Measurements from ENCODE around the gene YLPM1. TPM values are rescaled to one million over a fixed set of nuclear protein-coding genes. Genes with fewer than 3 reads are reported as not detected.

Gene YLPM1
- polyA plus RNA-seq, 3 donors: 2.9 to 19.2 (median 6.2) TPM

- Histone ChIP-seq H3K79me2 (ENCODE audit: insufficient read depth, low read length) (no peaks in the 10 kb centered on the region), H3K4me3 (replicated peaks in 1 of 3; ENCODE audit: low read depth in 2 of 3, low read length in 3 of 3) (no peak overlapping the region), H3K4me1 (ENCODE audit: control insufficient read depth in 1 of 2, insufficient read depth in 2 of 2, low read length in 2 of 2) (no peaks in the 10 kb centered on the region), H3K4me2 (replicated peaks; ENCODE audit: extremely low read depth, low read length, poor library complexity, severe bottlenecking) (no peak overlapping the region), H3K36me3 (replicated peaks in 1 of 2; ENCODE audit: control insufficient read depth in 1 of 2, insufficient read depth in 2 of 2, low read length in 2 of 2) (no peaks in the 10 kb centered on the region), H3K27me3 (ENCODE audit: control insufficient read depth in 2 of 2, insufficient read depth in 2 of 2, low read length in 2 of 2) (no peaks in the 10 kb centered on the region), H3K9me3 (replicated peaks in 1 of 2; ENCODE audit: control insufficient read depth in 1 of 2, insufficient read depth in 1 of 2, low read length in 2 of 2) (peaks cover 0 to 14% of the 10 kb centered on the region in 2 donors), H2AFZ (ENCODE audit: insufficient read depth, low read depth, low read length, poor library complexity, severe bottlenecking) (no peak overlapping the region), H3K27ac (ENCODE audit: low read depth in 1 of 2, low read length in 2 of 2) (no peak overlapping the region), H4K20me1 (ENCODE audit: insufficient read depth, low read length) (no peaks in the 10 kb centered on the region), H3K9ac (ENCODE audit: insufficient read depth, low read length, poor library complexity, severe bottlenecking) (no peak overlapping the region)
- Mint-ChIP-seq H3K4me1 (no peaks in the 10 kb centered on the region), H3K27ac (no peak overlapping the region), H3K27me3 (ENCODE audit: low read depth in 3 of 3) (peaks cover 0 to 3% (median 0%) of the 10 kb centered on the region in 3 donors), H3K9me3 (peaks cover 11 to 20% (median 16%) of the 10 kb centered on the region in 7 donors), H3K36me3 (peaks cover 0 to 3% of the 10 kb centered on the region in 2 donors), H3K4me3 (no peak overlapping the region)
- intact Hi-C loops (cut with micrococcal nuclease): no loop called here
- DNase-seq: no peak
- WGBS (ENCODE audit: insufficient coverage): 78% methylated on average over 1 of the region's 2 CpGs
- TF ChIP-seq, protein P1, sequence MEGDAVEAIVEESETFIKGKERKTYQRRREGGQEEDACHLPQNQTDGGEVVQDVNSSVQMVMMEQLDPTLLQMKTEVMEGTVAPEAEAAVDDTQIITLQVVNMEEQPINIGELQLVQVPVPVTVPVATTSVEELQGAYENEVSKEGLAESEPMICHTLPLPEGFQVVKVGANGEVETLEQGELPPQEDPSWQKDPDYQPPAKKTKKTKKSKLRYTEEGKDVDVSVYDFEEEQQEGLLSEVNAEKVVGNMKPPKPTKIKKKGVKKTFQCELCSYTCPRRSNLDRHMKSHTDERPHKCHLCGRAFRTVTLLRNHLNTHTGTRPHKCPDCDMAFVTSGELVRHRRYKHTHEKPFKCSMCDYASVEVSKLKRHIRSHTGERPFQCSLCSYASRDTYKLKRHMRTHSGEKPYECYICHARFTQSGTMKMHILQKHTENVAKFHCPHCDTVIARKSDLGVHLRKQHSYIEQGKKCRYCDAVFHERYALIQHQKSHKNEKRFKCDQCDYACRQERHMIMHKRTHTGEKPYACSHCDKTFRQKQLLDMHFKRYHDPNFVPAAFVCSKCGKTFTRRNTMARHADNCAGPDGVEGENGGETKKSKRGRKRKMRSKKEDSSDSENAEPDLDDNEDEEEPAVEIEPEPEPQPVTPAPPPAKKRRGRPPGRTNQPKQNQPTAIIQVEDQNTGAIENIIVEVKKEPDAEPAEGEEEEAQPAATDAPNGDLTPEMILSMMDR (IDR thresholded peaks at IDR 0.05): no peak
Measured at GRCh38 chr14:74754157-74754556, 9.0 kb upstream of the YLPM1 start.

DNA sequence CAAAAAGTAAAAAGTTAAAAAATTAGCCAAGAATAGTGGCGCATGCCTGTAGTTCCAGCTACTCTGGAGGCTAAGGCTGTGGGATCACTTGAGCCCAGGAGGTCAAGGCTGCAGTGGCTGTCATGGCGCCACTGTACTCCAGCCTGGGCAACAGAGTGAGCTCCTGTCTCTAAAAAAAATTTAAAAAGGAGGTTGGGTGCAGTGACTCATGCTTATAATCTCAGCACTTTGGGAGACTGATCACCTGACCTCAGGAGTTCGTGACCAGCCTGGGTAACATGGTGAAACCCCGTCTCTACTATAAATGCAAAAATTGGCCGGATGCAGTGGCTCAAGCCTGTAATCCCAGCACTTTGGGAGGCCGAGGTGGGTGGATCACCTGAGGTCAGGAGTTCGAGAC is 8.2 kb upstream of the YLPM1 start:
- Histone ChIP-seq H3K27ac (ENCODE audit: low read depth in 1 of 2, low read length in 2 of 2) (no peak overlapping the region), H3K4me3 (replicated peaks in 1 of 3; ENCODE audit: low read depth in 2 of 3, low read length in 3 of 3) (no peak overlapping the region), H2AFZ (ENCODE audit: insufficient read depth, low read depth, low read length, poor library complexity, severe bottlenecking) (no peak overlapping the region), H4K20me1 (ENCODE audit: insufficient read depth, low read length) (no peaks in the 10 kb centered on the region), H3K9ac (ENCODE audit: insufficient read depth, low read length, poor library complexity, severe bottlenecking) (no peak overlapping the region), H3K27me3 (ENCODE audit: control insufficient read depth in 2 of 2, insufficient read depth in 2 of 2, low read length in 2 of 2) (no peaks in the 10 kb centered on the region), H3K9me3 (replicated peaks in 1 of 2; ENCODE audit: control insufficient read depth in 1 of 2, insufficient read depth in 1 of 2, low read length in 2 of 2) (peaks cover 0 to 14% of the 10 kb centered on the region in 2 donors), H3K79me2 (ENCODE audit: insufficient read depth, low read length) (no peaks in the 10 kb centered on the region), H3K36me3 (replicated peaks in 1 of 2; ENCODE audit: control insufficient read depth in 1 of 2, insufficient read depth in 2 of 2, low read length in 2 of 2) (no peaks in the 10 kb centered on the region), H3K4me1 (ENCODE audit: control insufficient read depth in 1 of 2, insufficient read depth in 2 of 2, low read length in 2 of 2) (no peaks in the 10 kb centered on the region), H3K4me2 (replicated peaks; ENCODE audit: extremely low read depth, low read length, poor library complexity, severe bottlenecking) (no peak overlapping the region)
- 98% methylated on average over 7 of the region's 7 CpGs for WGBS (ENCODE audit: insufficient coverage)
- peaks cover 0 to 5% (median 0%) of the 10 kb centered on the region in 3 donors for H3K27me3 Mint-ChIP-seq (ENCODE audit: low read depth in 3 of 3)
- intact Hi-C loops (cut with micrococcal nuclease): no loop called here
- TF ChIP-seq, protein P1 (IDR thresholded peaks at IDR 0.05): no peak
- H3K4me1 Mint-ChIP-seq: no peaks in the 10 kb centered on the region
- no peak overlapping the region for H3K4me3 Mint-ChIP-seq
- no peak for DNase-seq
- no peak overlapping the region for H3K27ac Mint-ChIP-seq
- H3K9me3 Mint-ChIP-seq: peaks cover 11 to 20% (median 16%) of the 10 kb centered on the region in 7 donors
- H3K36me3 Mint-ChIP-seq: peaks cover 0 to 3% of the 10 kb centered on the region in 2 donors
